ENCODE measurements around the gene CDK14.

DNA sequence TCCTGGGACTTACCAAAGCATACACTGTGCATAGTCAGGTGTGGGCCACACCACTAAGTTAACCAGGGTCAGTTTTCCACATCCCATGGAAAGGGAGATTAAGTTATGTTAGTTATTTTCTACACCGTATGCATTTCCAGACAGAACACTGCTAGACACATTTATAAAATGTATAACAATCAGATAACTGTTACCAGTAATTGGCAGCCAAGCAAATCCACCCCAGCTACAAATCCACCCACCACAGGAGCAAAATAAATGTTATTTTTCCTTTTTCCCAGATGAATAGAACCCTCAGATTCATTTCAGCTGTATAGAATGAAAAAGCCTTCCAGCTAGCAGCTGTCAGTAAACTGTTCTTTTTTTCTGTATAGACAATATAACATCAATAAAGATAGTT, 411.2 kb downstream of the CDK14 start:
- TF ChIP-seq, protein P1, sequence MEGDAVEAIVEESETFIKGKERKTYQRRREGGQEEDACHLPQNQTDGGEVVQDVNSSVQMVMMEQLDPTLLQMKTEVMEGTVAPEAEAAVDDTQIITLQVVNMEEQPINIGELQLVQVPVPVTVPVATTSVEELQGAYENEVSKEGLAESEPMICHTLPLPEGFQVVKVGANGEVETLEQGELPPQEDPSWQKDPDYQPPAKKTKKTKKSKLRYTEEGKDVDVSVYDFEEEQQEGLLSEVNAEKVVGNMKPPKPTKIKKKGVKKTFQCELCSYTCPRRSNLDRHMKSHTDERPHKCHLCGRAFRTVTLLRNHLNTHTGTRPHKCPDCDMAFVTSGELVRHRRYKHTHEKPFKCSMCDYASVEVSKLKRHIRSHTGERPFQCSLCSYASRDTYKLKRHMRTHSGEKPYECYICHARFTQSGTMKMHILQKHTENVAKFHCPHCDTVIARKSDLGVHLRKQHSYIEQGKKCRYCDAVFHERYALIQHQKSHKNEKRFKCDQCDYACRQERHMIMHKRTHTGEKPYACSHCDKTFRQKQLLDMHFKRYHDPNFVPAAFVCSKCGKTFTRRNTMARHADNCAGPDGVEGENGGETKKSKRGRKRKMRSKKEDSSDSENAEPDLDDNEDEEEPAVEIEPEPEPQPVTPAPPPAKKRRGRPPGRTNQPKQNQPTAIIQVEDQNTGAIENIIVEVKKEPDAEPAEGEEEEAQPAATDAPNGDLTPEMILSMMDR (IDR thresholded peaks at IDR 0.05; ENCODE audit: borderline replicate concordance, extremely low read depth, low read length, poor library complexity, severe bottlenecking), result no peak
- TF ChIP-seq EZH2 (IDR thresholded peaks at IDR 0.05; ENCODE audit: borderline replicate concordance, low read depth, low read length, severe bottlenecking), result no peak

All from DND-41 (cell line).